ENCODE results near the gene PVALEF.
"Not testable (repeated sequence)": the region's sequence is repeated elsewhere in the genome, so short reads cannot be mapped to it uniquely, and the experiment has no call there.

Gene PVALEF

GRCh38 chr17:81144423-81144781 is 20.9 kb upstream of the PVALEF start:
- TF ChIP-seq CTCF (IDR thresholded peaks at IDR 0.05; ENCODE audit: low read depth, low read length): no peak
- H3K27me3 ChIP-seq (ENCODE audit: insufficient read depth, low read depth, severe bottlenecking): no peaks in the 10 kb centered on the region
- H3K27ac ChIP-seq: no peak overlapping the region
- H3K36me3 ChIP-seq: no peaks in the 10 kb centered on the region
- no peak overlapping the region for H3K4me3 ChIP-seq (ENCODE audit: low read depth, low read length)
- DNase-seq: no peak
- no peaks in the 10 kb centered on the region for H3K9me3 ChIP-seq (ENCODE audit: severe bottlenecking)

DNA sequence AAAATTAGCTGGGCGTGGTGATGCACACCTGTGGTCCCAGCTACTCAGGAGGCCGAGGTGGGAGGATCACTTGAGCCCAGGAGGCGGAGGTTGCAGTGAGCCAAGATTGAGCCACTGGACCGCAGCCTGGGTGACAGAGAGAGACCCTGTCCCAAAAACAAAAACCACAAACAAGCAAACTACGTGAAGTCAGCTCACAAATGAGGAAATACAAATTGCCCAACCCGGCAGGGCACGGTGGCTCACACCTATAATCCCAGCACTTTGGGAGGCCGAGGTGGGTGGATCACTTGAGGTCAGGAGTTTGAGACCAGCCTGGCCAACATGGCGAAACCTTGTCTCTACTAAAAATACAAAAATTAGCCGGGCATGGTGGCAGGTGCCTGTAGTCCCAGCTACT is 19.1 kb upstream of the PVALEF start:
- H3K27ac ChIP-seq; H3K9me3 ChIP-seq (ENCODE audit: severe bottlenecking); H3K27me3 ChIP-seq (ENCODE audit: insufficient read depth, low read depth, severe bottlenecking); DNase-seq; H3K4me3 ChIP-seq (ENCODE audit: low read depth, low read length); H3K36me3 ChIP-seq: not testable (repeated sequence)

- DNase-seq: no peak
- Histone ChIP-seq H3K4me3 (ENCODE audit: low read depth, low read length) (no peak overlapping the region), H3K27me3 (ENCODE audit: insufficient read depth, low read depth, severe bottlenecking) (no peaks in the 10 kb centered on the region), H3K27ac (no peak overlapping the region), H3K9me3 (ENCODE audit: severe bottlenecking) (no peaks in the 10 kb centered on the region), H3K36me3 (no peaks in the 10 kb centered on the region)
- TF ChIP-seq CTCF (IDR thresholded peaks at IDR 0.05; ENCODE audit: low read depth, low read length): no peak
These were observed 17.6 kb upstream of the PVALEF start for GRCh38 chr17:81147701-81148100.

DNA sequence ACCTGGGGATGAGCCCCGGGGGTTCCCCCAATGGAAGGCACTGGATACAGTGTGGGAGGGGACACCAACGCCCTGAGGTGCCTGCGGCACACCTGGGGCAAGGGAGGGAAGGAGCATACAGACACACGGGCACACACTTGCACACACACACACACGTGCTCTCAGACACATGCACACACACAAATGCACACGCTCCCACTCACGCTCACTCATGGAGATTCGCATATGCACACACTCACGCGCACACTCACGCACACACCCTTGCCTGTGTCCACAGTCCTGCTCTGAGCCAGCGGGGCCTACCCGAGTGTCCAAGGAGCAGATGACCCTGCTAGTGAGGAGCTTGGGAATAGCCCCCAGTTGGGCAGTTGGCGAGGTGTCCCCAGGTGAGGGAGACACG is 16.7 kb upstream of the PVALEF start:
- Histone ChIP-seq H3K9me3 (ENCODE audit: severe bottlenecking) (no peaks in the 10 kb centered on the region), H3K36me3 (no peaks in the 10 kb centered on the region), H3K4me3 (ENCODE audit: low read depth, low read length) (no peak overlapping the region), H3K27ac (no peak overlapping the region), H3K27me3 (ENCODE audit: insufficient read depth, low read depth, severe bottlenecking) (no peaks in the 10 kb centered on the region)
- DNase-seq: no peak
- TF ChIP-seq CTCF (IDR thresholded peaks at IDR 0.05; ENCODE audit: low read depth, low read length): no peak

GRCh38 chr17:81148986-81149533 is 16.2 kb upstream of the PVALEF start:
- no peak for TF ChIP-seq CTCF (IDR thresholded peaks at IDR 0.05; ENCODE audit: low read depth, low read length)
- DNase-seq: no peak
- H3K27me3 ChIP-seq (ENCODE audit: insufficient read depth, low read depth, severe bottlenecking): no peaks in the 10 kb centered on the region

GRCh38 chr17:81150377-81151077 is 14.8 kb upstream of the PVALEF start:
- Histone ChIP-seq H3K9me3 (ENCODE audit: severe bottlenecking) (no peaks in the 10 kb centered on the region), H3K27me3 (ENCODE audit: insufficient read depth, low read depth, severe bottlenecking) (no peaks in the 10 kb centered on the region), H3K27ac (no peak overlapping the region), H3K4me3 (ENCODE audit: low read depth, low read length) (no peak overlapping the region), H3K36me3 (0 out of 2 replicates have a peak, but pooled peaks cover 4% of the 10 kb centered on the region)
- DNase-seq: no peak
- TF ChIP-seq CTCF (IDR thresholded peaks at IDR 0.05; ENCODE audit: low read depth, low read length): no peak

More at GRCh38 chr17:81148986-81149533, 16.2 kb upstream of the PVALEF start:
- Histone ChIP-seq H3K36me3 (no peaks in the 10 kb centered on the region), H3K4me3 (ENCODE audit: low read depth, low read length) (no peak overlapping the region), H3K27ac (no peak overlapping the region), H3K9me3 (ENCODE audit: severe bottlenecking) (no peaks in the 10 kb centered on the region)

Data from WERI-Rb-1 (cell line).